Esophagus (tissue), 2 donors: ENCODE data around the gene BTG1. TPM values are rescaled to one million over a fixed set of nuclear protein-coding genes. Genes with fewer than 3 reads are reported as not detected.
"Not testable (repeated sequence)": the region's sequence is repeated elsewhere in the genome, so short reads cannot be mapped to it uniquely, and the experiment has no call there.

Source experiments
- H3K27ac ChIP-seq, 2 donors: one replicate each; pipeline ENCODE4 v1.5.1; 2013; ENCODE audit warnings: low read depth in 2 of 2, mild to moderate bottlenecking in 2 of 2, inconsistent platforms in 1 of 2, low read length in 1 of 2, moderate library complexity in 1 of 2
- H3K27me3 ChIP-seq, 2 donors: one replicate each; pipeline ENCODE4 v1.6.1; 2013; ENCODE audit warnings: low read length in 2 of 2, control low read depth in 1 of 2, mild to moderate bottlenecking in 1 of 2; ENCODE audit not compliant: insufficient read depth in 2 of 2, control insufficient read depth in 1 of 2
- H3K36me3 ChIP-seq, 2 donors: one replicate each; pipeline ENCODE4 v1.6.1; 2013; ENCODE audit warnings: low read length in 1 of 2; ENCODE audit not compliant: control insufficient read depth in 2 of 2, insufficient read depth in 2 of 2
- H3K4me1 ChIP-seq, 2 donors: one replicate each; pipeline ENCODE4 v1.6.1; 2013; ENCODE audit warnings: low read length in 1 of 2; ENCODE audit not compliant: control insufficient read depth in 2 of 2, insufficient read depth in 2 of 2
- H3K4me3 ChIP-seq, 2 donors: one replicate each; pipeline ENCODE4 v1.5.1; 2013; ENCODE audit warnings: low read length in 2 of 2, mild to moderate bottlenecking in 2 of 2, low read depth in 1 of 2, moderate library complexity in 1 of 2
- H3K9me3 ChIP-seq, 2 donors: one replicate each; pipeline ENCODE4 v1.6.1; 2013; ENCODE audit warnings: mild to moderate bottlenecking in 2 of 2, low read depth in 1 of 2, low read length in 1 of 2, moderate library complexity in 1 of 2; ENCODE audit not compliant: control insufficient read depth in 2 of 2, insufficient read depth in 1 of 2
- WGBS, 2 donors: extraction: QIAGEN DNeasy Blood & Tissue Kit; methylation state at CpG; one replicate each; pipeline ENCODE4 v1.1.7; 2013; 5-methylcytosine and 5-hydroxymethylcytosine counted together
- polyA plus RNA-seq, 2 donors: library from polyadenylated mRNA; stranded (reverse); fragments of 200-250 nt; gene quantifications; one replicate each; pipeline ENCODE4 v1.2.3, GENCODE V29; 2013
- donor health status: healthy with polysubstance abuse.
- donor health status: Bipolar disorder and iron deficiency.

The BTG1 gene
- polyA plus RNA-seq, 2 donors = 23.6 to 28.0 TPM

DNA sequence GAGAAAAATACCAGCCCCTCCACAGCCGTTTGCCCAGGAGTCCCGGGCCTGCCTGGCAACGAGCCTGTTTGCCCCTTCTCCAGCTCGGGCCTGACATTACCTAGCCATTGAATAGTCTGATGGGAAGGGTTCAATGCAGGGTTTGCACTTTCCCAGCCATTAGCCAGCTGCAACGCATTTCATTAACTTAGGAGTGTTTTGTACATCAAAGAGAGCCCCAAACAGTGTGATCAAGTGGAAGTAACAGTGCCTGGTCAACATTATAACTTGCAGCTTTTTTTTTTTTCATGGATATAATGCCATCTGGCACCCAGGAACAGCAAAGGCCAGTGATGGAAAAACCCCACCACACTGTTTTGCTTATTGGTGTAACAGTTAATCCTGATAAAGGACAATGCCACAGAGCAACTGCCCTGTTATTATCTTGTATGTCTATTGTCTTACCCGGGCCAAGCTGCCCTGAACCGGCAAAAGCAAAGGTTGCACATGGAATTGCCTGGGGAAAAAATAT, 38.0 kb downstream of the BTG1 start:
- Histone ChIP-seq H3K4me3 (no peak overlapping the region), H3K36me3 (no peaks in the 10 kb centered on the region), H3K9me3 (no peaks in the 10 kb centered on the region), H3K27ac (no peak overlapping the region), H3K4me1 (peaks cover 0 to 3% of the 10 kb centered on the region in 2 donors), H3K27me3 (no peaks in the 10 kb centered on the region)
- WGBS, 2 donors = 47 to 49% methylated on average over 7 of the region's 7 CpGs

GRCh38 chr12:92107094-92107493, 38.6 kb downstream of the BTG1 start:
- Histone ChIP-seq H3K4me3 (no peak overlapping the region), H3K9me3 (no peaks in the 10 kb centered on the region), H3K4me1 (peaks cover 0 to 3% of the 10 kb centered on the region in 2 donors), H3K36me3 (no peaks in the 10 kb centered on the region), H3K27me3 (no peaks in the 10 kb centered on the region), H3K27ac (peak overlapping the region in 1 of 2 donors; percentile 3)
- 78 to 85% methylated on average over 4 of the region's 4 CpGs for WGBS, 2 donors

GRCh38 chr12:92105676-92106075, 40.0 kb downstream of the BTG1 start:
- H3K27ac ChIP-seq = no peak overlapping the region
- no peaks in the 10 kb centered on the region for H3K27me3 ChIP-seq
- H3K4me3 ChIP-seq = no peak overlapping the region
- H3K36me3 ChIP-seq = no peaks in the 10 kb centered on the region
- WGBS, 2 donors = 75 to 85% methylated on average over 5 of the region's 5 CpGs
- H3K4me1 ChIP-seq = peaks cover 0 to 3% of the 10 kb centered on the region in 2 donors
- H3K9me3 ChIP-seq = no peaks in the 10 kb centered on the region

DNA sequence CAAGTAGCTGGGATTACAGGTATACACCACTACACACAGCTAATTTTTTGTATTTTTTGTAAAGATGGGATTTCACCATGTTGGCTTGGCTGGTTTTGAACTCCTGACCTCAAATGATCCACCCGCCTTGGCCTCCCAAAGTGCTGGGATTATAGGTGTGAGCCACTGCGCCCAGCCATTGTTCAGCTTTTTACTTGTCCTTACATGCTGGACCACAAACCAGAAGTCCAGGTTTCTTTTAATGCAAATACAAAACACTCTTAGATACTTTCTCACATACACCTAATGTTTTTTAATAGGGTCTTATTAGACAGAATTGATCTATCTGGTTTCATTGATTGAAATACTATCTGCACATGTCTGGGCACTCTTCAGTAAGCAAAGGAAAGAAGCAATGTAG, 40.5 kb downstream of the BTG1 start:
- peak overlapping the region in 1 of 2 donors; percentile 16 for H3K27ac ChIP-seq
- H3K4me1 ChIP-seq = peaks cover 0 to 3% of the 10 kb centered on the region in 2 donors
- no peaks in the 10 kb centered on the region for H3K36me3 ChIP-seq
- no peaks in the 10 kb centered on the region for H3K9me3 ChIP-seq
- no peak overlapping the region for H3K4me3 ChIP-seq
- 65 to 69% methylated on average over 2 of the region's 2 CpGs for WGBS, 2 donors
- no peaks in the 10 kb centered on the region for H3K27me3 ChIP-seq

GRCh38 chr12:92102606-92103005, 43.0 kb downstream of the BTG1 start:
- H3K27ac ChIP-seq = no peak overlapping the region
- H3K4me3 ChIP-seq = no peak overlapping the region
- H3K9me3 ChIP-seq = no peaks in the 10 kb centered on the region
- 91 to 92% methylated on average over 2 of the region's 2 CpGs for WGBS, 2 donors
- no peaks in the 10 kb centered on the region for H3K36me3 ChIP-seq
- H3K4me1 ChIP-seq = peaks cover 0 to 2% of the 10 kb centered on the region in 2 donors
- no peaks in the 10 kb centered on the region for H3K27me3 ChIP-seq

GRCh38 chr12:92098594-92099380, 46.9 kb downstream of the BTG1 start:
- 40 to 45% methylated on average over 1 of the region's 1 CpG for WGBS, 2 donors
- H3K27ac ChIP-seq = no peak overlapping the region
- H3K36me3 ChIP-seq = no peaks in the 10 kb centered on the region
- no peaks in the 10 kb centered on the region for H3K9me3 ChIP-seq
- no peaks in the 10 kb centered on the region for H3K4me1 ChIP-seq
- no peak overlapping the region for H3K4me3 ChIP-seq
- H3K27me3 ChIP-seq = no peaks in the 10 kb centered on the region

GRCh38 chr12:92096346-92097136, 49.1 kb downstream of the BTG1 start:
- H3K4me3 ChIP-seq = no peak overlapping the region
- no peak overlapping the region for H3K27ac ChIP-seq
- H3K36me3 ChIP-seq = no peaks in the 10 kb centered on the region
- no peaks in the 10 kb centered on the region for H3K9me3 ChIP-seq
- H3K27me3 ChIP-seq = no peaks in the 10 kb centered on the region
- H3K4me1 ChIP-seq = no peaks in the 10 kb centered on the region
- WGBS, 2 donors = 74 to 89% methylated on average over 2 of the region's 2 CpGs

- Histone ChIP-seq H3K9me3 (no peaks in the 10 kb centered on the region), H3K4me1 (no peaks in the 10 kb centered on the region), H3K27ac (no peak overlapping the region), H3K4me3 (no peak overlapping the region), H3K36me3 (no peaks in the 10 kb centered on the region), H3K27me3 (no peaks in the 10 kb centered on the region)
- 27 to 33% methylated on average over 1 of the region's 1 CpG for WGBS, 2 donors
These were observed 50.9 kb downstream of the BTG1 start for GRCh38 chr12:92094751-92095161.

- H3K4me3 ChIP-seq, H3K27ac ChIP-seq, H3K9me3 ChIP-seq, H3K27me3 ChIP-seq, H3K4me1 ChIP-seq, H3K36me3 ChIP-seq: not testable (repeated sequence)
- WGBS, 2 donors = 65 to 80% methylated on average over 3 of the region's 3 CpGs
These were observed 51.3 kb downstream of the BTG1 start for GRCh38 chr12:92094301-92094700.
